Fibroblast of mammary gland (primary cell): ENCODE measurements around the gene TRPT1.

Experiments
- DNase-seq: peaks from one replicate; pipeline ENCODE4 v3.0.0-alpha.2; 2010; ENCODE audit warnings: low read depth
- H3K4me3 ChIP-seq: 2 replicates; pipeline ENCODE4 v1.5.1; 2011; ENCODE audit warnings: low read depth, mild to moderate bottlenecking, low read length, moderate library complexity; ENCODE audit not compliant: control insufficient read depth
- TF ChIP-seq, protein P1 (sequence below): conservative IDR thresholded peaks from 2 replicates; pipeline ENCODE4 v1.5.1; 2011; ENCODE audit warnings: low read depth, low read length, inconsistent platforms; ENCODE audit not compliant: control insufficient read depth, insufficient read depth

The TRPT1 gene

GRCh38 chr11:64185693-64186491, 40.1 kb downstream of the TRPT1 start, which contains the start of gene STIP1:
Gene STIP1, plus strand, starts transcription at chr11:64186171. Its CDS starts 91 bp downstream, at chr11:64186262.
- TF ChIP-seq, protein P1, sequence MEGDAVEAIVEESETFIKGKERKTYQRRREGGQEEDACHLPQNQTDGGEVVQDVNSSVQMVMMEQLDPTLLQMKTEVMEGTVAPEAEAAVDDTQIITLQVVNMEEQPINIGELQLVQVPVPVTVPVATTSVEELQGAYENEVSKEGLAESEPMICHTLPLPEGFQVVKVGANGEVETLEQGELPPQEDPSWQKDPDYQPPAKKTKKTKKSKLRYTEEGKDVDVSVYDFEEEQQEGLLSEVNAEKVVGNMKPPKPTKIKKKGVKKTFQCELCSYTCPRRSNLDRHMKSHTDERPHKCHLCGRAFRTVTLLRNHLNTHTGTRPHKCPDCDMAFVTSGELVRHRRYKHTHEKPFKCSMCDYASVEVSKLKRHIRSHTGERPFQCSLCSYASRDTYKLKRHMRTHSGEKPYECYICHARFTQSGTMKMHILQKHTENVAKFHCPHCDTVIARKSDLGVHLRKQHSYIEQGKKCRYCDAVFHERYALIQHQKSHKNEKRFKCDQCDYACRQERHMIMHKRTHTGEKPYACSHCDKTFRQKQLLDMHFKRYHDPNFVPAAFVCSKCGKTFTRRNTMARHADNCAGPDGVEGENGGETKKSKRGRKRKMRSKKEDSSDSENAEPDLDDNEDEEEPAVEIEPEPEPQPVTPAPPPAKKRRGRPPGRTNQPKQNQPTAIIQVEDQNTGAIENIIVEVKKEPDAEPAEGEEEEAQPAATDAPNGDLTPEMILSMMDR = peak; percentile 41
- DNase-seq = peak; percentile 100
- H3K4me3 ChIP-seq = peak within 1 kb of the TSS; percentile 71

DNA sequence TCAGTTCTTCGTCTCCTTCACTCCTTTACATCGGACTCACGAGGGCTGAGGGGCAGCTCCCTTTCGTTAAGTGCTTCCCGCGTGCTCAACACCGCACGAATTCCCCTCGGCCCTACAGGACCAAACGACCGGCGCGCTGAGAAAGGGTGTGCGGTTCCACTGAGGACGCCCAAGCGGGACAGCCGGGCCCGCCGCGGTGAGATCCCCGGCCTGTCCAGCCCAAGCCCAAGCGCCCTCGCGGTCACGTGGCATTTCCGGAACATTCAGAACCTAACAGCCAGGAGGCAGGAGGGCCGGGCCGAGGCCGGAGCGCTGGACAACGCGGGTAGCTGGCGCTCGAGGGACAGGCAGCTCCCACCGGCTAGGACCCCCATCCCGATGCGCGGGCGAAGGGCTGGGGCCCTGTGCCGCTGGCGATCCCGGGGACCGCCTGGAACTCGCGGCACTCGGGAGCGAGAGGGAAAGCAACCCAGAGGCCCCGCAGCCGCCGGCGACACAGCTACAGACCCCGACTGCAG, 40.8 kb downstream of the TRPT1 start:
- TF ChIP-seq, protein P1 = peak; percentile 36
- peak overlapping the region; percentile 71 for H3K4me3 ChIP-seq
- peak; percentile 84 for DNase-seq

- H3K4me3 ChIP-seq = no peak overlapping the region
- no peak for DNase-seq
- TF ChIP-seq, protein P1 = no peak
These were observed 42.1 kb downstream of the TRPT1 start for GRCh38 chr11:64183890-64184289.

DNA sequence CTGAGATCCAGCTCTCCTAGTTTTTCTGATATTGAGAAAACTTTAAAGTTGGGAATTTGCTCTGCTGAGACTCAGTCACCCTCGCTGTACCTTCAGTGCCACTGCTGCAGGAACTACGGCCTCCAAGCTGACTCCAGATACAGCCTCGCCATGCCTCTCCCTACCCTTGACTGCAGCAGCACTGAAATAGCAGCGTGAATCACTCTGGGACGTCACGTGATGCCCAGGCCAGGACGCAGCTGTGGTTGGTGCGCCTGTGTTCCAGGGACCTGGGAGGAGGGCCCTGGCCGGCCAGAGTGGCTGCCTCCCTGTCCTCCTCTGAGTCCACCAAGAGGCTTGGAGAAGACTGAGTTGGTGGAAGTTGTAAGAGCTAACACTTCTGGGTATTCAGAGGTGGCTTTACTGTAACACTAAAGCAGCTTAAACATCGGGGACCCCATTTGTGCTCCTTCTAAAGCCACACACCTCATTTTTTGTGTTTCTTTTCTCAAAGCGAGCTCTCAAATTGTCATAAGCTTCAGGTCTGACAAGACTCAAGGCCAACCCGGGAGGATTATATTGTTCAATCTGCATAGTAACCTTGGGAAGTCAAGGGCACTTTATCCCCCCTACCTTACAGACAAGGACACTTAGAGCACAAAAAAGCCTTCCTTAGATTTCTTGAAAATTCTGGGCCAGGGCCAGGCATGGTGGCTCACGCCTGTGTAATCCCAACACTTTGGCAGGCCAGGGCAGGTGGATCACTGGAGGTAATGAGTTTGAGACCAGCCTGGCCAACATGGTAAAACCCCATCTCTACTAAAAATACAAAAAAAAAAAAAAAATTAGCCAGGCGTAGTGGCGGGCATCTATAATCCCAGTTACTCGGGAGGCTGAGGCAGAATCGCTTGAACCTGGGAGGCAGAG, 44.2 kb downstream of the TRPT1 start:
- peak; percentile 92 for DNase-seq
- TF ChIP-seq, protein P1 = no peak
- H3K4me3 ChIP-seq = no peak overlapping the region

DNA sequence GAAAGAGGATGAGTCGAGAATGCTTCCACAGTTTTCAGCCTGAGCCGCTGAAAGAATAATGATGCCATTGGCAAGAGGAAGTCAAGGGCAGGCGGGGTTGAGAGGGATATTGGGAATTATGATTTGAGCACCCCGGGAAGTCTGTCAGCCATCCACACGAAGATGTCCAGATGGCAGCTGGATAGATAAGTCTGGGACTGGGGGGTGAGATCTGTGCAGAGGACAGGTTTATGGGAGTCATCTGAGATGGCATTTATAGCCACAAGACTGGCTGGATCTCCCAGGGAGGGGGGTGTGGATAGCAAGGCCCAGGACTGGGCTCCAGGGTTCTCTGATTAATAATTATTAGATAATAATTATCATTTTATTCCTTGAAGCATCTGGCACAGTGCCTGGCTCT, 45.1 kb downstream of the TRPT1 start:
- DNase-seq = no peak
- H3K4me3 ChIP-seq = no peak overlapping the region
- TF ChIP-seq, protein P1 = no peak

DNA sequence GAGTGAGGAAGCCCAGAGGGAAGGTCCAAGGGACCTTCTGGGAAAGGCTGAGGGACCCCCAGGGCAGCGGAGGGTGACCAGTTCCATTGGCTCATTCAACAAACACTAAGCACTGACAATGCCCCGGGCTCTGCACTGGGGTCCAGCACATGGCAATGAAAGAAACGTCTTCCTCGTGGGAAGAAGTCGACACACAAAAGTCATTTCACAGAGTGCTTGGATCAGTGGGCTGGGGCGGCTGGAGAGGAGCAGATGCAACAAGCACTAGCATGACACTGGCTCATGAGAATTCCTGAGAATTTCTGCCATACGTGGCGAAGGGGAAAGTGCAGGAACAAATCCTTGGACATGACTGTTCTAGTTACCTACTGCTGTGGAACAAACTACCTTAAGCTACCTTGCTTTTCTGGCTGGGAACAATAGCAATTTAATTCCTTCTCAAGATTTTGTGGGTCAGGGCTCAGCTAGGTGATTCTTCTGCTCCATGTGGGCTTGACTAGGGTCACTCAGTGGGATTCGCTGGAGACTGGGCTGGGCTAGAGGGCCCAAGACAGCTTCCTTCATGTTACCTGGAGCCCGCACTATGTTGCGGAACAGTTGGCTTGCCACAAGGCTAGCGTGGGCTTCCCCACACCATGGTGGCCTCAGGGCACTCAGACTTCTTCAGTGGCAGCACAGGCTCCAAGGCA, 46.9 kb downstream of the TRPT1 start:
- TF ChIP-seq, protein P1 = no peak
- no peak for DNase-seq
- H3K4me3 ChIP-seq = no peak overlapping the region
